AG20443 (cell line): ENCODE data around the gene PPT2.
"Not testable (repeated sequence)": the region's sequence is repeated elsewhere in the genome, so short reads cannot be mapped to it uniquely, and the experiment has no call there.

Experiments used
- DNase-seq: peaks from one replicate; pipeline ENCODE4 v3.0.0; 2012; ENCODE audit warnings: low spot score, mixed read lengths

PPT2 gene

GRCh38 chr6:32189742-32190053, 35.8 kb downstream of the PPT2 start:
- no peak for DNase-seq

GRCh38 chr6:32190054-32190851, 36.3 kb downstream of the PPT2 start, which contains the start of gene PBX2:
Gene PBX2 (minus strand): TSS chr6:32190202. CDS start chr6:32189915, 287 bp downstream.
- DNase-seq = peak; percentile 74

- DNase-seq = no peak
These were observed 37.2 kb downstream of the PPT2 start for GRCh38 chr6:32190911-32191677.

- no peak for DNase-seq
These were observed 38.0 kb downstream of the PPT2 start for GRCh38 chr6:32191696-32192607.

GRCh38 chr6:32192608-32193039, 38.7 kb downstream of the PPT2 start, which contains the start of gene GPSM3:
Gene GPSM3 (minus strand): TSS chr6:32192643. CDS start chr6:32192513, 130 bp downstream.
- DNase-seq = no peak

- DNase-seq = not testable (repeated sequence)
These were observed 39.2 kb downstream of the PPT2 start for GRCh38 chr6:32193096-32193495.

- no peak for DNase-seq
These were observed 40.4 kb downstream of the PPT2 start for GRCh38 chr6:32194388-32194787.

GRCh38 chr6:32194825-32195651, 41.1 kb downstream of the PPT2 start:
- DNase-seq = no peak

- DNase-seq = peak; percentile 98
These were observed 41.6 kb downstream of the PPT2 start for GRCh38 chr6:32195652-32195901.

- peak; percentile 75 for DNase-seq
These were observed 42.2 kb downstream of the PPT2 start for GRCh38 chr6:32195902-32196681.

GRCh38 chr6:32196682-32197616, 43.0 kb downstream of the PPT2 start:
- no peak for DNase-seq

- DNase-seq = no peak
These were observed 44.4 kb downstream of the PPT2 start for GRCh38 chr6:32198345-32198696.

GRCh38 chr6:32198866-32199265, 44.9 kb downstream of the PPT2 start:
- no peak for DNase-seq

GRCh38 chr6:32200711-32201475, 47.0 kb downstream of the PPT2 start:
- DNase-seq = no peak

GRCh38 chr6:32202186-32202585, 48.2 kb downstream of the PPT2 start:
- no peak for DNase-seq

GRCh38 chr6:32203426-32204267, 49.7 kb downstream of the PPT2 start:
- DNase-seq = no peak

GRCh38 chr6:32204268-32204715, 50.4 kb downstream of the PPT2 start:
- DNase-seq = no peak

- DNase-seq = no peak
These were observed 55.1 kb downstream of the PPT2 start for GRCh38 chr6:32208996-32209395.
